GM23338 (cell line): ENCODE data around the gene RFK. TPM values are rescaled to one million over a fixed set of nuclear protein-coding genes. Genes with fewer than 3 reads are reported as not detected.

Experiments used
- ATAC-seq: fragments of 200-7000 bp; cut with Tn5 transposase; 3 replicates; pipeline ENCODE4 v1.9.1; 2020
- DNase-seq: peaks from one replicate; pipeline ENCODE4 v3.0.0-alpha.2; 2015; ENCODE audit warnings: low spot score
- H2AFZ ChIP-seq: fragments of 200-600 bp; sonication (generic); 2 replicates; pipeline ENCODE4 v1.8.0; 2016; ENCODE audit warnings: antibody characterized with exemption, mild to moderate bottlenecking, moderate library complexity
- H3F3A ChIP-seq: fragments of 200-600 bp; sonication (generic); replicated peaks from 2 replicates; pipeline ENCODE4 v1.8.0; 2017; ENCODE audit warnings: antibody characterized with exemption, mixed run types, low read depth
- H3K27ac ChIP-seq: fragments of 200-600 bp; sonication (generic); 2 replicates; pipeline ENCODE4 v1.6.1; 2016; ENCODE audit warnings: low read depth
- H3K27me3 ChIP-seq: fragments of 200-600 bp; sonication (generic); 2 replicates; pipeline ENCODE4 v1.8.0; 2016; ENCODE audit warnings: mild to moderate bottlenecking, mixed run types, moderate library complexity; ENCODE audit not compliant: insufficient read depth
- H3K36me3 ChIP-seq: fragments of 200-600 bp; sonication (generic); 2 replicates; pipeline ENCODE4 v1.8.0; 2016; ENCODE audit warnings: mild to moderate bottlenecking; ENCODE audit not compliant: insufficient read depth
- H3K4me1 ChIP-seq: fragments of 200-600 bp; sonication (generic); 2 replicates; pipeline ENCODE4 v1.8.0; 2016; ENCODE audit warnings: mild to moderate bottlenecking, moderate library complexity; ENCODE audit not compliant: insufficient read depth
- H3K4me2 ChIP-seq: fragments of 200-600 bp; sonication (generic); 2 replicates; pipeline ENCODE4 v1.7.1; 2017; ENCODE audit warnings: mixed run types
- H3K4me3 ChIP-seq: fragments of 200-600 bp; sonication (generic); 2 replicates; pipeline ENCODE4 v1.6.1; 2016; ENCODE audit warnings: mixed run types
- H3K79me2 ChIP-seq: fragments of 200-600 bp; sonication (generic); replicated peaks from 2 replicates; pipeline ENCODE4 v1.8.0; 2017; ENCODE audit warnings: mild to moderate bottlenecking; ENCODE audit not compliant: insufficient read depth
- H3K9me2 ChIP-seq: fragments of 200-600 bp; sonication (generic); 2 replicates; pipeline ENCODE4 v1.8.0; 2017; ENCODE audit not compliant: insufficient read depth
- H4K20me1 ChIP-seq: fragments of 200-600 bp; sonication (generic); replicated peaks from 2 replicates; pipeline ENCODE4 v1.8.0; 2017; ENCODE audit warnings: mild to moderate bottlenecking; ENCODE audit not compliant: insufficient read depth
- H3K27ac Mint-ChIP-seq: 2 replicates; pipeline ENCODE4 v1.8.0; 2020; ENCODE audit warnings: inconsistent platforms, mild to moderate bottlenecking, moderate library complexity, mixed read lengths
- H3K27me3 Mint-ChIP-seq: 3 replicates; pipeline ENCODE4 v1.8.0; 2022; ENCODE audit warnings: low read depth, mild to moderate bottlenecking, moderate library complexity, mixed read lengths, inconsistent platforms; ENCODE audit not compliant: insufficient read depth, poor library complexity
- H3K36me3 Mint-ChIP-seq: 3 replicates; pipeline ENCODE4 v1.8.0; 2021; ENCODE audit warnings: low read depth, mild to moderate bottlenecking, inconsistent platforms, moderate library complexity, mixed read lengths
- H3K4me1 Mint-ChIP-seq: 3 replicates; pipeline ENCODE4 v1.8.0; 2020; ENCODE audit warnings: mild to moderate bottlenecking, inconsistent platforms, mixed read lengths
- H3K4me3 Mint-ChIP-seq: 3 replicates; pipeline ENCODE4 v1.8.0; 2021; ENCODE audit warnings: moderate library complexity, mild to moderate bottlenecking, inconsistent platforms, mixed read lengths
- H3K9me3 Mint-ChIP-seq: 3 replicates; pipeline ENCODE4 v1.8.0; 2020; ENCODE audit warnings: moderate library complexity, mild to moderate bottlenecking, inconsistent platforms, mixed read lengths
- ETS1 ChIP-seq: IDR thresholded peaks from 2 replicates; pipeline ENCODE4 v1.6.1; 2016; ENCODE audit warnings: antibody characterized with exemption
- JUNB ChIP-seq: IDR thresholded peaks from one replicate; pipeline ENCODE4 v1.6.1; 2016; ENCODE audit warnings: antibody characterized with exemption; ENCODE audit not compliant: unreplicated experiment
- NANOG ChIP-seq: IDR thresholded peaks from 2 replicates; pipeline ENCODE4 v1.6.1; 2016; ENCODE audit warnings: antibody characterized with exemption, borderline replicate concordance
- POLR2AphosphoS5 ChIP-seq: IDR thresholded peaks from 2 replicates; pipeline ENCODE4 v1.6.1; 2016; ENCODE audit warnings: antibody characterized with exemption, low read depth
- REST ChIP-seq: IDR thresholded peaks from one replicate; pipeline ENCODE4 v1.6.1; 2018; ENCODE audit warnings: antibody characterized with exemption; ENCODE audit not compliant: unreplicated experiment
- STAT1 ChIP-seq: IDR thresholded peaks from one replicate; pipeline ENCODE4 v1.6.1; 2016; ENCODE audit warnings: antibody characterized with exemption; ENCODE audit not compliant: unreplicated experiment
- ZNF462 ChIP-seq: fragments of 250-450 bp; sonication (Bioruptor Pico); IDR thresholded peaks from 2 replicates; pipeline ENCODE4 v1.5.0; 2020; ENCODE audit warnings: mild to moderate bottlenecking, moderate library complexity
- polyA plus RNA-seq: library from polyadenylated mRNA; unstranded; fragments of >200 nt; fragmentation: Nextera tagmentation; extraction: Ambion mirVana; gene quantifications from 2 replicates; pipeline ENCODE4 v1.2.1, GENCODE V29; 2016
- total RNA-seq: library from RNA; depleted of rRNA; stranded (reverse); fragments of >200 nt; shearing (Covaris generic); gene quantifications from 2 replicates; pipeline ENCODE4 v1.2.3, GENCODE V29; 2014

Gene RFK
- total and polyA plus RNA-seq, 2 experiments from 2014 or later = 15.2 to 15.4 TPM

- TF ChIP-seq ZNF462 (CRISPR knock-in tag) = no peak
- TF ChIP-seq NANOG = no peak
- TF ChIP-seq ETS1 = no peak
- TF ChIP-seq REST = no peak
- TF ChIP-seq JUNB = no peak
- TF ChIP-seq POLR2AphosphoS5 = no peak
- TF ChIP-seq STAT1 = no peak
- Mint-ChIP-seq H3K27ac (no peak overlapping the region), H3K9me3 (no peaks in the 10 kb centered on the region), H3K36me3 (0 out of 3 replicates have a peak, but pooled peaks cover 2% of the 10 kb centered on the region), H3K4me1 (peaks cover 7% of the 10 kb centered on the region; the same call in 2 of the 3 replicates), H3K27me3 (no peaks in the 10 kb centered on the region), H3K4me3 (no peak overlapping the region)
- Histone ChIP-seq H3K36me3 (no peaks in the 10 kb centered on the region), H4K20me1 (no peaks in the 10 kb centered on the region), H3K4me2 (no peak overlapping the region), H3K79me2 (no peaks in the 10 kb centered on the region), H3F3A (no peaks in the 10 kb centered on the region), H3K4me1 (no peaks in the 10 kb centered on the region), H3K4me3 (no peak overlapping the region), H3K27ac (no peak overlapping the region), H2AFZ (no peak overlapping the region), H3K27me3 (no peaks in the 10 kb centered on the region), H3K9me2 (no peaks in the 10 kb centered on the region; the same call in 1 of the 2 replicates)
- ATAC-seq (no peak), DNase-seq (no peak)
Measured at GRCh38 chr9:76379494-76379893, 14.7 kb downstream of the RFK start.
